Adrenal gland (tissue), 12 donors: ENCODE results near the gene FCER2. TPM values are rescaled to one million over a fixed set of nuclear protein-coding genes. Genes with fewer than 3 reads are reported as not detected.
"Not testable (repeated sequence)": the region's sequence is repeated elsewhere in the genome, so short reads cannot be mapped to it uniquely, and the experiment has no call there.

Source experiments
- DNase-seq, 7 donors: peaks; one replicate each; pipeline ENCODE4 v3.0.0-alpha.2; 2019 to 2020
- H3K27ac ChIP-seq, 5 donors: fragments of 200-600 bp; sonication (generic) in 4 of 5; 1 replicate in 3 of 5; 2 replicates in 2 of 5; pipeline versions ENCODE4 v1.5.1 to v1.8.0; 2016 to 2020; ENCODE audit warnings: mild to moderate bottlenecking in 1 of 5
- H3K27me3 ChIP-seq: fragments of 200-600 bp; 2 replicates; pipeline ENCODE4 v1.8.0; 2021
- H3K36me3 ChIP-seq, 2 donors: fragments of 200-600 bp; replicated peaks in 1 of 2; 1 replicate in 1 of 2; 2 replicates in 1 of 2; pipeline versions ENCODE4 v1.5.1 to v1.8.0; 2018 to 2022
- H3K4me1 ChIP-seq, 2 donors: fragments of 200-600 bp; replicated peaks in 1 of 2; 1 replicate in 1 of 2; 2 replicates in 1 of 2; pipeline versions ENCODE4 v1.5.1 to v1.8.0; 2018 to 2021
- H3K4me3 ChIP-seq, 4 donors: fragments of 200-600 bp; sonication (generic) in 3 of 4; one replicate each; pipeline ENCODE4 v1.5.1; 2016 to 2018
- H3K9me3 ChIP-seq, 3 donors: fragments of 200-600 bp; sonication (generic) in 1 of 3; replicated peaks in 1 of 3; 1 replicate in 2 of 3; 2 replicates in 1 of 3; pipeline versions ENCODE4 v1.5.1 to v1.8.0; 2016 to 2021
- CTCF ChIP-seq, 6 experiments: fragments of 450-650 bp in 4 of 6; fragments of 200-600 bp in 2 of 6; sonication (generic) in 1 of 6; IDR thresholded peaks; 1 replicate in 5 of 6; 2 replicates in 1 of 6; pipeline versions ENCODE4 v1.5.1 to v1.8.0; 2016 to 2021; ENCODE audit warnings: antibody characterized with exemption in 6 of 6, mild to moderate bottlenecking in 2 of 6, moderate library complexity in 1 of 6
- POLR2A ChIP-seq, 2 donors: fragments of 450-650 bp; IDR thresholded peaks; one replicate each; pipeline ENCODE4 v1.6.1; 2017; ENCODE audit warnings: antibody characterized with exemption in 2 of 2, mild to moderate bottlenecking in 2 of 2, moderate library complexity in 1 of 2
- WGBS, 4 donors: extraction: QIAGEN DNeasy Blood & Tissue Kit in 2 of 4; methylation state at CpG; one replicate each; pipeline versions ENCODE4 v1.1.5 to v1.1.7; 2013 to 2017; 5-methylcytosine and 5-hydroxymethylcytosine counted together
- intact Hi-C, 2 donors: fragments of 100-400 bp; cut with DNase I; formaldehyde crosslinking; loops; one replicate each; pipeline versions ENCODE4 v1.14.1 to v1.15.0; 2022 to 2023
- polyA plus RNA-seq, 3 donors: library from polyadenylated mRNA; stranded (reverse); fragments of 200-250 nt in 2 of 3; fragments of 350-450 nt in 1 of 3; fragmentation: Illumina TruSeq in 1 of 3; extraction: RNeasy Lipid Tissue Mini Kit (QIAGEN cat#74804) in 1 of 3; gene quantifications; one replicate each; pipeline ENCODE4 v1.2.3, GENCODE V29; 2013 to 2014
- total RNA-seq, 9 donors: library from RNA; depleted of rRNA in 4 of 9; stranded (reverse); fragments of >200 nt in 4 of 9; fragments of 120-200 nt in 1 of 9; fragmentation: NEBNext Ultra II Directional in 1 of 9; extraction: Animal tissue kit (Norgen Biotek cat#: 25700) in 1 of 9; gene quantifications; one replicate each; pipeline versions ENCODE4 v1.1.0 to v1.2.4, GENCODE V29; 2013 to 2023
- donor health status: healthy with polysubstance abuse.
- donor health status: Bipolar disorder and iron deficiency.
- donor health status: DM: yes; HTN: yes; CAD: no.
- donor health status: DM: no; HTN: no; CAD: no.
- donor health status: DM: no; HTN: no; CAD: no.
- donor health status: DM: yes; HTN: yes; CAD: no.

The FCER2 gene
- total and polyA plus RNA-seq, 12 donors: 0.28 to 2.6 (median 0.51) TPM; not detected in 5

GRCh38 chr19:7646426-7646700 lies 55.6 kb downstream of the FCER2 start:
- Histone ChIP-seq H3K27ac (no peak overlapping the region), H3K36me3 (no peaks in the 10 kb centered on the region), H3K4me3 (no peak overlapping the region), H3K9me3 (no peaks in the 10 kb centered on the region), H3K4me1 (no peaks in the 10 kb centered on the region), H3K27me3 (no peaks in the 10 kb centered on the region)
- 80 to 93% (median 87%) methylated on average over 7 to 8 of the region's 8 CpGs for WGBS, 4 donors
- no peak for DNase-seq
- intact Hi-C loops: no loop called here
- TF ChIP-seq POLR2A (IDR thresholded peaks at IDR 0.05): no peak
- no peak for TF ChIP-seq CTCF (IDR thresholded peaks at IDR 0.05)

- Histone ChIP-seq H3K27me3 (no peaks in the 10 kb centered on the region), H3K36me3 (no peaks in the 10 kb centered on the region), H3K4me3 (no peak overlapping the region), H3K4me1 (no peaks in the 10 kb centered on the region), H3K9me3 (no peaks in the 10 kb centered on the region), H3K27ac (no peak overlapping the region)
- 65 to 77% (median 68%) methylated on average over 17 to 20 of the region's 20 CpGs for WGBS, 4 donors
- DNase-seq: no peak
- intact Hi-C loops: no loop called here
- no peak for TF ChIP-seq POLR2A (IDR thresholded peaks at IDR 0.05)
- TF ChIP-seq CTCF (IDR thresholded peaks at IDR 0.05): no peak
These were observed 56.1 kb downstream of the FCER2 start for GRCh38 chr19:7645656-7646425.

- Histone ChIP-seq H3K9me3 (no peaks in the 10 kb centered on the region), H3K36me3 (no peaks in the 10 kb centered on the region), H3K4me3 (no peak overlapping the region), H3K27ac (no peak overlapping the region), H3K27me3 (no peaks in the 10 kb centered on the region), H3K4me1 (no peaks in the 10 kb centered on the region)
- 81 to 97% (median 87%) methylated on average over 9 to 14 of the region's 14 CpGs for WGBS, 4 donors
- intact Hi-C loops: no loop called here
- no peak for DNase-seq
- no peak for TF ChIP-seq CTCF (IDR thresholded peaks at IDR 0.05)
- no peak for TF ChIP-seq POLR2A (IDR thresholded peaks at IDR 0.05)
These were observed 56.8 kb downstream of the FCER2 start for GRCh38 chr19:7645163-7645562.

- Histone ChIP-seq H3K36me3 (no peaks in the 10 kb centered on the region), H3K4me3 (no peak overlapping the region), H3K27me3 (no peaks in the 10 kb centered on the region), H3K4me1 (no peaks in the 10 kb centered on the region), H3K9me3 (no peaks in the 10 kb centered on the region), H3K27ac (no peak overlapping the region)
- DNase-seq: no peak
- intact Hi-C loops: no loop called here
- TF ChIP-seq POLR2A (IDR thresholded peaks at IDR 0.05): no peak
- no peak for TF ChIP-seq CTCF (IDR thresholded peaks at IDR 0.05)
- 90 to 98% (median 94%) methylated on average over 6 to 20 of the region's 20 CpGs for WGBS, 4 donors
These were observed 57.4 kb downstream of the FCER2 start for GRCh38 chr19:7644550-7644877.

- H3K27ac ChIP-seq, H3K4me3 ChIP-seq, H3K36me3 ChIP-seq, H3K4me1 ChIP-seq, H3K9me3 ChIP-seq, DNase-seq, intact Hi-C loops, H3K27me3 ChIP-seq: not testable (repeated sequence)
- WGBS, 4 donors: 45 to 95% (median 70%) methylated on average over 9 to 10 of the region's 10 CpGs
These were observed 58.0 kb downstream of the FCER2 start for GRCh38 chr19:7643629-7644549.
